Measurements from ENCODE around the gene FBN2. TPM values are rescaled to one million over a fixed set of nuclear protein-coding genes. Genes with fewer than 3 reads are reported as not detected.
A peak's percentile ranks its signal among the peaks of the same experiment; 100 is the strongest.

Gene FBN2
- total RNA-seq, 3 donors from 2014 or later (not counting 1 experiment from before 2014, with no cell fraction given), result 0.31 to 0.70 (median 0.58) TPM

DNA sequence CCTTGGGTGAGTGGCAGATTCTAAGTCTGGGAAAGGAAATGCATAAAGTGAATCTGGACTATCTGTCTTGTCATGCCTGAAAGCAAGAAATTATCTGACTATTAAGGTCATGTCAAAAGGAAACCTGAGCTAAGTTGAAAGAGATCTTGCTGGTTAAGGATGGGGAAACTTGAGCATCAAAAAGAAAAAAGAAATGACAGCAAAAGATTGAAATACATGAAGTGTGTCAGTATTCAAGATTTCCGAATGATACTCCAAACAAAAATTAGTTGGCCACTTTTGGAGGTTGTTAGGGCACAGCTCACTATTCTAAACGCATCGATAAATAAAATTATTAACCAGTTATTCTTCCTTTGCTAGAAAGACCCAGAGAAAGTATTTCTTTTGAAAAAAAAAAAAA is 3.3 kb upstream of the FBN2 start:
- no peaks in the 10 kb centered on the region for H3K4me1 Mint-ChIP-seq
- DNase-seq (no peak), ATAC-seq (no peak)
- Histone ChIP-seq H3K4me3 (ENCODE audit: low read length) (no peak overlapping the region), H3K4me1 (ENCODE audit: control insufficient read depth, insufficient read depth, low read length) (no peaks in the 10 kb centered on the region), H3K27ac (ENCODE audit: low read length) (no peak overlapping the region), H3K9me3 (ENCODE audit: control insufficient read depth, insufficient read depth, low read length) (peaks cover 8% of the 10 kb centered on the region), H3K27me3 (ENCODE audit: control insufficient read depth, insufficient read depth, low read length) (peaks cover 17% of the 10 kb centered on the region), H3K36me3 (ENCODE audit: control insufficient read depth, insufficient read depth, low read length) (no peaks in the 10 kb centered on the region)
- H3K9me3 Mint-ChIP-seq, result peaks cover 8 to 10% of the 10 kb centered on the region in 2 donors
- H3K27me3 Mint-ChIP-seq (ENCODE audit: low read depth in 2 of 2), result peaks cover 14 to 21% of the 10 kb centered on the region in 2 donors
- H3K4me3 Mint-ChIP-seq, result no peak overlapping the region
- intact Hi-C loops (cut with micrococcal nuclease), result no loop called here
- TF ChIP-seq, protein P1, sequence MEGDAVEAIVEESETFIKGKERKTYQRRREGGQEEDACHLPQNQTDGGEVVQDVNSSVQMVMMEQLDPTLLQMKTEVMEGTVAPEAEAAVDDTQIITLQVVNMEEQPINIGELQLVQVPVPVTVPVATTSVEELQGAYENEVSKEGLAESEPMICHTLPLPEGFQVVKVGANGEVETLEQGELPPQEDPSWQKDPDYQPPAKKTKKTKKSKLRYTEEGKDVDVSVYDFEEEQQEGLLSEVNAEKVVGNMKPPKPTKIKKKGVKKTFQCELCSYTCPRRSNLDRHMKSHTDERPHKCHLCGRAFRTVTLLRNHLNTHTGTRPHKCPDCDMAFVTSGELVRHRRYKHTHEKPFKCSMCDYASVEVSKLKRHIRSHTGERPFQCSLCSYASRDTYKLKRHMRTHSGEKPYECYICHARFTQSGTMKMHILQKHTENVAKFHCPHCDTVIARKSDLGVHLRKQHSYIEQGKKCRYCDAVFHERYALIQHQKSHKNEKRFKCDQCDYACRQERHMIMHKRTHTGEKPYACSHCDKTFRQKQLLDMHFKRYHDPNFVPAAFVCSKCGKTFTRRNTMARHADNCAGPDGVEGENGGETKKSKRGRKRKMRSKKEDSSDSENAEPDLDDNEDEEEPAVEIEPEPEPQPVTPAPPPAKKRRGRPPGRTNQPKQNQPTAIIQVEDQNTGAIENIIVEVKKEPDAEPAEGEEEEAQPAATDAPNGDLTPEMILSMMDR (IDR thresholded peaks at IDR 0.05), result no peak
- peaks cover 13% of the 10 kb centered on the region for H3K36me3 Mint-ChIP-seq
- no peak overlapping the region for H3K27ac Mint-ChIP-seq
- 56% methylated on average over 1 of the region's 3 CpGs for WGBS (ENCODE audit: insufficient coverage)

DNA sequence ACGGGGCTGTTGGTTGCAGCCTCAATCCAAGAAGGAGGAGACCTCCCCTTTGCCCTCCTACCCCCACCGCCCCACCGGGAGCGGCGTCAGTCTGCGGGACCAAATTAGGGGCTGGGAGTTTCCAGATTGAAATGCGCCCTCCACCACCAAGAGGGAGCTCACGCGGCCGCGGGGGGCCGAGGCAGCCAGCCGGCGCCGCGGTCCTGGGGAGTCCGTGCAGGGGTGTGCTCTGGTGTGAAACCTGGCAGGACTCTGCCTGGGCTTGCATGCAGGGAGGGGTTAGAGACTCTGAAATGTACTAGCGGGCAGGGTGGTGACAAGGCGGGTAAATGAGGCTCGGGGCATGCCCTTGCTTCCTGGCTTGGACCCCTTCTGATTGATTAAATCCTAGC is 989 bp upstream of the FBN2 start:
- peaks cover 2 to 6% of the 10 kb centered on the region in 2 donors for H3K9me3 Mint-ChIP-seq
- ATAC-seq, result no peak
- H3K4me1 Mint-ChIP-seq, result no peaks in the 10 kb centered on the region

DNA sequence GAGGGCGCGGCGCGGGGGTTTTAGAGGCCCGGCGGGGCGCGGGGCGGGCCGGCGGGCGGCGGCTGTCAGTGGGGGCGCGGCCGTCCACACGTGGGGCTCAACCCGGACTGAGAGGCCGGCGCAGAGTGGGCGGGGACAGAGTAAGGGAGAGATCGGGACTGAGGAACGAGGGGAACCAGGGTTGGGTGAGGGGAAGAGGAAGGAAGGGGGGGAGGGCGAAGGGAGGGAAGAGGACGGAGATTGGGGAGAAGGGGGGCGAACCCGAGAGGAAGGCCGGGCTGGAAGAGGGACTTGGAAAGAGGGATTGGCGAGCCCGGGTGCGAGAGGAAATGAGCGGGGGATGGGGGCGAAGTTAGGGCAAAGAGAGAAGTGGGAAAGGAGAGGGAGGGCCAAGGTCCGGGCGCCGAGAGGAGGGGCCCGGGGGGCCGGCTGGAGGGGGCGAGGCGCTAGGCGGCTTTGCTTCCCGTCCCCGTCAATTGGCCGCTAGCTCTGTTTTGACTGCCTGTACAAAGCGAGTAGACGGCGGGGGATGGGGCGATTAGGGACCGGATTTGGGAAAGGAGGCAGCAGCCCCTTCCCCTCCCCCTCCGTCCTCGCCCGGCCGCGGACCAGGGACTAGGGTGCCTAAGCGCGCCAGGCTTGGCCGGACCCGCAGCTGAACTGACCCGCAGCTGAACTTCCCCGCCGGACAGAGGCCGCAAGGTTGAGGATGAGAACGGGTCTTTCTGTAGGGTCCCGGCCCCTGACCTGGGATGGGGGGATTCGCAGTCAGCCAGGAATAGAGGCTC is 399 bp upstream of the FBN2 start:
- H3K36me3 ChIP-seq (ENCODE audit: control insufficient read depth, insufficient read depth, low read length), result no peaks in the 10 kb centered on the region
- H3K9me3 Mint-ChIP-seq, result peaks cover 2 to 5% of the 10 kb centered on the region in 2 donors
- TF ChIP-seq, protein P1 (IDR thresholded peaks at IDR 0.05), result no peak
- peak in 1 of 3 donors; percentile 57 for ATAC-seq
- H3K4me3 ChIP-seq (ENCODE audit: low read length), result no peak overlapping the region
- no peaks in the 10 kb centered on the region for H3K4me1 ChIP-seq (ENCODE audit: control insufficient read depth, insufficient read depth, low read length)
- H3K27ac ChIP-seq (ENCODE audit: low read length), result no peak overlapping the region
- intact Hi-C loops (cut with micrococcal nuclease), result no loop called here
- H3K27ac Mint-ChIP-seq, result no peak overlapping the region
- peaks cover 26 to 29% of the 10 kb centered on the region in 2 donors for H3K27me3 Mint-ChIP-seq (ENCODE audit: low read depth in 2 of 2)
- H3K4me1 Mint-ChIP-seq, result no peaks in the 10 kb centered on the region
- H3K36me3 Mint-ChIP-seq, result peaks cover 6% of the 10 kb centered on the region
- DNase-seq, result no peak
- 3% methylated on average over 65 of the region's 65 CpGs for WGBS (ENCODE audit: insufficient coverage)
- H3K27me3 ChIP-seq (ENCODE audit: control insufficient read depth, insufficient read depth, low read length), result peaks cover 17% of the 10 kb centered on the region
- no peak overlapping the region for H3K4me3 Mint-ChIP-seq
- H3K9me3 ChIP-seq (ENCODE audit: control insufficient read depth, insufficient read depth, low read length), result peaks cover 8% of the 10 kb centered on the region

More for the DNA sequence above, 989 bp upstream of the FBN2 start:
- Histone ChIP-seq H3K27me3 (ENCODE audit: control insufficient read depth, insufficient read depth, low read length) (peaks cover 17% of the 10 kb centered on the region), H3K36me3 (ENCODE audit: control insufficient read depth, insufficient read depth, low read length) (no peaks in the 10 kb centered on the region), H3K4me3 (ENCODE audit: low read length) (no peak overlapping the region), H3K4me1 (ENCODE audit: control insufficient read depth, insufficient read depth, low read length) (no peaks in the 10 kb centered on the region), H3K27ac (ENCODE audit: low read length) (no peak overlapping the region), H3K9me3 (ENCODE audit: control insufficient read depth, insufficient read depth, low read length) (peaks cover 8% of the 10 kb centered on the region)
- intact Hi-C loops (cut with micrococcal nuclease), result no loop called here
- TF ChIP-seq, protein P1 (IDR thresholded peaks at IDR 0.05), result no peak
- WGBS (ENCODE audit: insufficient coverage), result 5% methylated on average over 20 of the region's 20 CpGs
- no peak overlapping the region for H3K27ac Mint-ChIP-seq
- no peak overlapping the region for H3K4me3 Mint-ChIP-seq
- peaks cover 26 to 29% of the 10 kb centered on the region in 2 donors for H3K27me3 Mint-ChIP-seq (ENCODE audit: low read depth in 2 of 2)
- no peak for DNase-seq
- H3K36me3 Mint-ChIP-seq, result peaks cover 12% of the 10 kb centered on the region
